Measurements from ENCODE around the gene POLR1H. TPM values are rescaled to one million over a fixed set of nuclear protein-coding genes. Genes with fewer than 3 reads are reported as not detected.

The POLR1H gene
- total RNA-seq, 4 donors from 2014 or later, result 22.5 to 39.2 (median 24.9) TPM

- peak in 2 of 3 donors; percentile 22 to 81 for TF ChIP-seq CTCF (IDR thresholded peaks at IDR 0.05)
- peak; percentile 78 for DNase-seq (ENCODE audit: low spot score)
- ATAC-seq (ENCODE audit: low FRiP score), result peak; percentile 74
Observed at GRCh38 chr6:30102970-30103871, 42.2 kb downstream of the POLR1H start.

GRCh38 chr6:30103872-30104179 is 42.8 kb downstream of the POLR1H start:
- DNase-seq (ENCODE audit: low spot score), result no peak
- ATAC-seq (ENCODE audit: low FRiP score), result no peak

GRCh38 chr6:30104661-30105060 is 43.6 kb downstream of the POLR1H start:
- ATAC-seq (ENCODE audit: low FRiP score) (no peak), DNase-seq (ENCODE audit: low spot score) (no peak)
- TF ChIP-seq CTCF (IDR thresholded peaks at IDR 0.05), result no peak

More at GRCh38 chr6:30103872-30104179, 42.8 kb downstream of the POLR1H start:
- no peak for TF ChIP-seq CTCF (IDR thresholded peaks at IDR 0.05)

GRCh38 chr6:30111266-30111856 is 50.3 kb downstream of the POLR1H start:
- DNase-seq (ENCODE audit: low spot score), result no peak
- TF ChIP-seq CTCF (IDR thresholded peaks at IDR 0.05), result no peak
- no peak for ATAC-seq (ENCODE audit: low FRiP score)

- ATAC-seq (ENCODE audit: low FRiP score), result no peak
Observed at GRCh38 chr6:30112402-30112994, 51.4 kb downstream of the POLR1H start.

More at GRCh38 chr6:30112402-30112994, 51.4 kb downstream of the POLR1H start:
- DNase-seq (ENCODE audit: low spot score), result no peak
- TF ChIP-seq CTCF (IDR thresholded peaks at IDR 0.05), result no peak
